Karpas-422 (cell line): Measurements from ENCODE around the gene RADX. TPM values are rescaled to one million over a fixed set of nuclear protein-coding genes. Genes with fewer than 3 reads are reported as not detected.
"Not testable (repeated sequence)": the region's sequence is repeated elsewhere in the genome, so short reads cannot be mapped to it uniquely, and the experiment has no call there.

Source experiments
- DNase-seq: peaks from one replicate; pipeline ENCODE4 v3.0.0-alpha.2; 2015
- H2AFZ ChIP-seq: fragments of 200-600 bp; sonication (generic); 2 replicates; pipeline ENCODE4 v1.6.1; 2014; ENCODE audit warnings: antibody characterized with exemption, low read length, mixed read lengths
- H3K27ac ChIP-seq: fragments of 200-600 bp; sonication (generic); 2 replicates; pipeline ENCODE4 v1.5.1; 2014; ENCODE audit warnings: mild to moderate bottlenecking, low read length, moderate library complexity
- H3K27me3 ChIP-seq: fragments of 200-600 bp; sonication (generic); 2 replicates; pipeline ENCODE4 v1.6.1; 2014; ENCODE audit warnings: low read length, mixed read lengths
- H3K36me3 ChIP-seq: fragments of 200-600 bp; sonication (generic); 2 replicates; pipeline ENCODE4 v1.6.1; 2014; ENCODE audit warnings: low read length, mixed read lengths; ENCODE audit not compliant: insufficient read depth
- H3K4me1 ChIP-seq: fragments of 200-600 bp; sonication (generic); 2 replicates; pipeline ENCODE4 v1.6.1; 2014; ENCODE audit warnings: mild to moderate bottlenecking, low read length, mixed read lengths
- H3K4me2 ChIP-seq: fragments of 200-600 bp; sonication (generic); 2 replicates; pipeline ENCODE4 v1.6.1; 2014; ENCODE audit warnings: low read length, low read depth, mild to moderate bottlenecking; ENCODE audit not compliant: poor library complexity, severe bottlenecking
- H3K4me3 ChIP-seq: fragments of 200-600 bp; sonication (generic); 2 replicates; pipeline ENCODE4 v1.5.1; 2014; ENCODE audit warnings: mild to moderate bottlenecking, antibody characterized with exemption, low read length, mixed read lengths
- H3K79me2 ChIP-seq: fragments of 200-600 bp; sonication (generic); 2 replicates; pipeline ENCODE4 v1.6.1; 2014; ENCODE audit warnings: mild to moderate bottlenecking, low read length, mixed read lengths
- H3K9ac ChIP-seq: fragments of 200-600 bp; sonication (generic); 2 replicates; pipeline ENCODE4 v1.6.0; 2014; ENCODE audit warnings: low read length
- H3K9me2 ChIP-seq: fragments of 200-600 bp; sonication (generic), shearing (Covaris generic); replicated peaks from 2 replicates; pipeline ENCODE4 v1.6.0; 2014; ENCODE audit warnings: mild to moderate bottlenecking, low read length, moderate library complexity; ENCODE audit not compliant: insufficient read depth
- H3K9me3 ChIP-seq: fragments of 300-700, 200-600 bp; sonication (generic); 2 replicates; pipeline ENCODE4 v1.6.1; 2014; ENCODE audit warnings: low read length, mixed read lengths
- H4K20me1 ChIP-seq: fragments of 200-600 bp; sonication (generic); 2 replicates; pipeline ENCODE4 v1.6.1; 2014; ENCODE audit warnings: mild to moderate bottlenecking, antibody characterized with exemption, low read length, low read depth; ENCODE audit not compliant: insufficient read depth
- total RNA-seq: library from RNA; depleted of rRNA; stranded (reverse); fragments of >200 nt; shearing (Covaris generic); gene quantifications from 2 replicates; pipeline ENCODE4 v1.2.3, GENCODE V29; 2014; ENCODE audit warnings: low replicate concordance

Gene RADX
- total RNA-seq, 1 experiment from 2014 or later = 18.4 TPM

- Histone ChIP-seq H3K36me3 (peaks cover 7% of the 10 kb centered on the region; the same call in 1 of the 2 replicates), H3K4me2 (no peak overlapping the region), H3K9me3 (no peaks in the 10 kb centered on the region), H3K9me2 (no peaks in the 10 kb centered on the region), H3K4me1 (no peaks in the 10 kb centered on the region), H3K4me3 (no peak overlapping the region), H3K9ac (no peak overlapping the region), H4K20me1 (no peaks in the 10 kb centered on the region), H3K27me3 (no peaks in the 10 kb centered on the region), H3K79me2 (no peaks in the 10 kb centered on the region), H3K27ac (no peak overlapping the region), H2AFZ (no peak overlapping the region)
- no peak for DNase-seq
Measured at GRCh38 chrX:106649523-106650428, 38.0 kb downstream of the RADX start.

GRCh38 chrX:106653625-106654024 lies 41.8 kb downstream of the RADX start:
- H3K27me3 ChIP-seq, H3K79me2 ChIP-seq, H3K9me2 ChIP-seq, H3K4me2 ChIP-seq, H3K9ac ChIP-seq, H3K4me1 ChIP-seq, H4K20me1 ChIP-seq, H3K27ac ChIP-seq, H3K9me3 ChIP-seq, DNase-seq, H2AFZ ChIP-seq, H3K4me3 ChIP-seq: not testable (repeated sequence)
- H3K36me3 ChIP-seq = peaks cover 11% of the 10 kb centered on the region; the same call in 1 of the 2 replicates

GRCh38 chrX:106670631-106671030 lies 58.9 kb downstream of the RADX start:
- Histone ChIP-seq H3K9ac (no peak overlapping the region), H4K20me1 (no peaks in the 10 kb centered on the region), H3K36me3 (no peaks in the 10 kb centered on the region), H3K4me1 (no peaks in the 10 kb centered on the region), H3K79me2 (no peaks in the 10 kb centered on the region), H3K9me3 (no peaks in the 10 kb centered on the region), H3K4me2 (no peak overlapping the region), H2AFZ (no peak overlapping the region), H3K27ac (no peak overlapping the region), H3K9me2 (no peaks in the 10 kb centered on the region), H3K4me3 (no peak overlapping the region), H3K27me3 (no peaks in the 10 kb centered on the region)
- DNase-seq = no peak

GRCh38 chrX:106672527-106672926 lies 60.7 kb downstream of the RADX start:
- H3K27ac ChIP-seq = no peak overlapping the region
- no peak overlapping the region for H2AFZ ChIP-seq
- no peaks in the 10 kb centered on the region for H3K79me2 ChIP-seq
- H3K4me1 ChIP-seq = no peaks in the 10 kb centered on the region
- H3K27me3 ChIP-seq = no peaks in the 10 kb centered on the region
- H3K9me2 ChIP-seq = no peaks in the 10 kb centered on the region
- no peak for DNase-seq
- no peak overlapping the region for H3K4me2 ChIP-seq
- H3K9me3 ChIP-seq = no peaks in the 10 kb centered on the region
- no peaks in the 10 kb centered on the region for H3K36me3 ChIP-seq
- H3K4me3 ChIP-seq = no peak overlapping the region
- no peak overlapping the region for H3K9ac ChIP-seq
- H4K20me1 ChIP-seq = no peaks in the 10 kb centered on the region

- H3K4me2 ChIP-seq = no peak overlapping the region
- H3K79me2 ChIP-seq = no peaks in the 10 kb centered on the region
- DNase-seq = no peak
- H3K9me2 ChIP-seq = no peaks in the 10 kb centered on the region
- H3K27ac ChIP-seq = no peak overlapping the region
- no peaks in the 10 kb centered on the region for H3K36me3 ChIP-seq
- H3K9me3 ChIP-seq = no peaks in the 10 kb centered on the region
- no peaks in the 10 kb centered on the region for H4K20me1 ChIP-seq
- no peak overlapping the region for H2AFZ ChIP-seq
- no peak overlapping the region for H3K9ac ChIP-seq
- no peaks in the 10 kb centered on the region for H3K4me1 ChIP-seq
- no peak overlapping the region for H3K4me3 ChIP-seq
- no peaks in the 10 kb centered on the region for H3K27me3 ChIP-seq
Measured at GRCh38 chrX:106680716-106681115, 68.9 kb downstream of the RADX start.

GRCh38 chrX:106684207-106684606 lies 72.4 kb downstream of the RADX start:
- no peaks in the 10 kb centered on the region for H3K4me1 ChIP-seq
- no peaks in the 10 kb centered on the region for H3K9me3 ChIP-seq
- no peak overlapping the region for H2AFZ ChIP-seq
- H3K4me2 ChIP-seq = no peak overlapping the region
- no peaks in the 10 kb centered on the region for H3K27me3 ChIP-seq
- H3K27ac ChIP-seq = no peak overlapping the region
- no peaks in the 10 kb centered on the region for H3K9me2 ChIP-seq
- no peaks in the 10 kb centered on the region for H4K20me1 ChIP-seq
- H3K36me3 ChIP-seq = no peaks in the 10 kb centered on the region
- H3K79me2 ChIP-seq = no peaks in the 10 kb centered on the region
- no peak for DNase-seq
- no peak overlapping the region for H3K4me3 ChIP-seq
- H3K9ac ChIP-seq = no peak overlapping the region

- DNase-seq = no peak
- H4K20me1 ChIP-seq = no peaks in the 10 kb centered on the region
- no peak overlapping the region for H3K4me2 ChIP-seq
- H3K27me3 ChIP-seq = no peaks in the 10 kb centered on the region
- H3K4me3 ChIP-seq = no peak overlapping the region
- H3K36me3 ChIP-seq = no peaks in the 10 kb centered on the region
- H3K27ac ChIP-seq = no peak overlapping the region
- no peaks in the 10 kb centered on the region for H3K4me1 ChIP-seq
- no peak overlapping the region for H2AFZ ChIP-seq
- H3K9me3 ChIP-seq = no peaks in the 10 kb centered on the region
- no peaks in the 10 kb centered on the region for H3K79me2 ChIP-seq
- H3K9me2 ChIP-seq = no peaks in the 10 kb centered on the region
- H3K9ac ChIP-seq = no peak overlapping the region
Measured at GRCh38 chrX:106692425-106693065, 80.8 kb downstream of the RADX start.

GRCh38 chrX:106696502-106696901 lies 84.7 kb downstream of the RADX start:
- no peak overlapping the region for H3K27ac ChIP-seq
- no peaks in the 10 kb centered on the region for H4K20me1 ChIP-seq
- no peaks in the 10 kb centered on the region for H3K27me3 ChIP-seq
- H3K4me2 ChIP-seq = no peak overlapping the region
- DNase-seq = no peak
- no peaks in the 10 kb centered on the region for H3K36me3 ChIP-seq
- no peaks in the 10 kb centered on the region for H3K9me3 ChIP-seq
- no peaks in the 10 kb centered on the region for H3K9me2 ChIP-seq
- no peak overlapping the region for H2AFZ ChIP-seq
- no peak overlapping the region for H3K4me3 ChIP-seq
- no peak overlapping the region for H3K9ac ChIP-seq
- no peaks in the 10 kb centered on the region for H3K79me2 ChIP-seq
- no peaks in the 10 kb centered on the region for H3K4me1 ChIP-seq
